ENCODE measurements around the gene CREB5. TPM values are rescaled to one million over a fixed set of nuclear protein-coding genes. Genes with fewer than 3 reads are reported as not detected.

CREB5 gene
- total and polyA plus RNA-seq, 2 of the 8 experiments (the other 6 are each of a cell fraction or from before 2014, with no cell fraction given) = 2.4 to 2.7 TPM

GRCh38 chr7:28732071-28732869, 320.0 kb downstream of the CREB5 start (continued):
- TF ChIP-seq CHD7 (IDR thresholded peaks at IDR 0.05; ENCODE audit: insufficient replicate concordance, low read length) (no peak), RBBP5 (IDR thresholded peaks at IDR 0.05; ENCODE audit: borderline replicate concordance, low read depth, low read length) (no peak), NANOG (IDR thresholded peaks at IDR 0.05; ENCODE audit: insufficient read depth, low read depth, low read length, poor library complexity, severe bottlenecking) (no peak), ATF2 (IDR thresholded peaks at IDR 0.05; ENCODE audit: low read length) (no peak), EZH2 (IDR thresholded peaks at IDR 0.05; ENCODE audit: low read depth, low read length, severe bottlenecking) (no peak), RFX5 (IDR thresholded peaks at IDR 0.05; ENCODE audit: borderline replicate concordance, low read depth, low read length) (no peak), CREB1 (IDR thresholded peaks at IDR 0.05) (no peak), SRF (IDR thresholded peaks at IDR 0.05; ENCODE audit: low read depth, low read length) (no peak)
